OCI-LY3 (cell line): ENCODE results near the gene KRT73.

ENCODE experiments used
- CTCF ChIP-seq: fragments of 200-600, 300-600 bp; sonication (generic); IDR thresholded peaks from 2 replicates; pipeline ENCODE4 v1.5.1; 2014; ENCODE audit warnings: antibody characterized with exemption, low read length, low read depth
- EZH2phosphoT487 ChIP-seq: fragments of 200-600 bp; shearing (Covaris generic); IDR thresholded peaks from 2 replicates; pipeline ENCODE4 v1.6.1; 2018; ENCODE audit warnings: antibody characterized with exemption, mixed run types, low read depth

DNA sequence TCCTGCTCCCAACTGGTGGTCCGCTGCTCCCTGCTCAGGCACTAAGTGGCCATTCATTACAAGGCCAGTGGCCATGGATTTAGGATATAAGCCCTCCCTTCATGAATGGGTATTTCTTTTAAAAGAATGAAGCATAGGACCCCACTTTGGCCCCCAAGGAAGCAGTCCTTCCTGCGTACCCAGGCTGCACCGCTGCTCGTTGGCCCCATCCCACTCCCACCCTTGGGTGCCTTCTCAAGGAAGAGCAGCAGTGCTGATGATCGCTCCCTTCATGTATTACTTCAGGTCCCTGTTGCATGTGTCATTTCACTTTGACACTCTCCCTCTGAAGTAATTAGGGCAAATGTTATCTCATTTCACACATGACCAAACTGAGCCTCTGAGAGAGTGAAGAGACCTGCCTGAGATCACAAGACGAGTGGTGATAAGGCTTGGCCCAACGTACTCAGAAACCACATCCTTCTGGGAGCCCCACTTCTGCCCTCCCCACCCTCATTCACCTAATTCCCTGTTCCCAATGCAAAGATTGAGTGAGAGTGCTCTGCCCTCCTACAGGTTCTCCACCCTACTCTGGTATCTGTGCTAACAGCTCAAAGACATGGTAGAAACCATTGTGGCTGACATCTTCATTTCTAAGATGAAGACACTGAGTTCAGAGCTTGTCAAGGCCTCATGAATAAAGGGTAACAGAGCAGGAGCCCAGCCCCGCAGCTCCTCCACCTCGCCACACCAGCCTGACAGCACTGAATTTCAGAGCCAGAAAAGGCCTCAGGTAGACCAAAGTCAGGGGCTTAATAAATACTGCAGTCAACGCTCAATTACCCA is 43.9 kb upstream of the KRT73 start:
- TF ChIP-seq CTCF (no peak), EZH2phosphoT487 (no peak)
